ENCODE data around the gene RPF1. TPM values are rescaled to one million over a fixed set of nuclear protein-coding genes. Genes with fewer than 3 reads are reported as not detected.

Gene RPF1
- polyA plus RNA-seq, 4 donors = 24.3 to 41.1 (median 32.9) TPM

DNA sequence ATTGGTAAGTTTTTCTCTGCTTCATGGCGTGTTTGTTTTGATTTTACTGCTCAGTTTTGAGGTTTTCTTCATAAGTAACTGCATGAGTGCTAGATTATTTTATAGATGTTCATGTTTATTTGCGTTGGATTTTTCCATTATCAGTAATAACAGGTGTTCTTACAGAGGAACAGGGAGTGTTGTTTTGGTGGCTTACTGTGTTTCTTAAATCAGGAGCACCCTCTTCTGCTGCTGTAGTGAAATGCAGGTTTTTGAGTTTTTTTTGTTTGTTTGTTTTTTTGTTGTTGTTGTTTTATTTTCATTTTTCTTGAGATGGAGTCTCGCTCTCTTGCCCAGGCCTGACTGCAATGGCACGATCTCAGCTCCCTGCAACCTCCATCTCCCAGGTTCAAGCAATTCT lies 62.6 kb downstream of the RPF1 start:
- DNase-seq = no peak
- no peak for FAIRE-seq
- no peaks in the 10 kb centered on the region for H3K4me1 ChIP-seq (ENCODE audit: control insufficient read depth in 3 of 3, insufficient read depth in 2 of 3, low read depth in 1 of 3, low read length in 2 of 3)
- H3K4me3 ChIP-seq (ENCODE audit: low read depth in 1 of 3, low read length in 3 of 3) = no peak overlapping the region
- H3K27me3 ChIP-seq (ENCODE audit: control insufficient read depth in 3 of 3, insufficient read depth in 3 of 3, low read length in 3 of 3) = no peaks in the 10 kb centered on the region
- 64 to 85% (median 66%) methylated on average over 4 of the region's 4 CpGs for WGBS, 3 donors
- H3K9me3 ChIP-seq (ENCODE audit: control insufficient read depth in 2 of 2, insufficient read depth in 1 of 2, low read depth in 1 of 2, low read length in 1 of 2) = no peaks in the 10 kb centered on the region
- H3K36me3 ChIP-seq (ENCODE audit: control insufficient read depth in 3 of 3, insufficient read depth in 2 of 3, low read depth in 1 of 3, low read length in 3 of 3) = peaks cover 0 to 9% (median 0%) of the 10 kb centered on the region in 3 donors
- H3K27ac ChIP-seq (ENCODE audit: low read depth in 1 of 3, low read length in 2 of 3) = no peak overlapping the region

Other genes with a start within 250 kb of the RPF1 start
- gene SAMD13, start 177.6 kb upstream of the RPF1 start, polyA plus RNA-seq = 1 to 10 TPM; 2.2 to 6.2 (median 4.6) TPM
- gene DNASE2B, start 80.8 kb upstream of the RPF1 start, polyA plus RNA-seq = under 1 TPM in 2 of 4 donors, not detected in 2; 0.09 to 0.18 TPM
- 1 to 10 TPM in 1 of 4 donors, under 1 TPM in 1, not detected in 2; 0.79 to 2.7 TPM for gene SPATA1, start 27.1 kb downstream of the RPF1 start, polyA plus RNA-seq
- gene GNG5, start 27.3 kb downstream of the RPF1 start, polyA plus RNA-seq = 100 to 1,000 TPM; 163 to 226 (median 213) TPM
- 10 to 100 TPM in 1 of 4 donors, 1 to 10 TPM in 3; 4.5 to 29.3 (median 7.3) TPM for gene CTBS, start 95.2 kb downstream of the RPF1 start, polyA plus RNA-seq
- gene SSX2IP, start 211.2 kb downstream of the RPF1 start, polyA plus RNA-seq = 10 to 100 TPM in 3 of 4 donors, 1 to 10 TPM in 1; 5.7 to 55.3 (median 13.6) TPM

Data from small intestine (tissue), 7 donors.